Measurements from ENCODE around the gene CCDC148. TPM values are rescaled to one million over a fixed set of nuclear protein-coding genes. Genes with fewer than 3 reads are reported as not detected.

The CCDC148 gene
- total RNA-seq, 2 experiments from 2014 or later, result not detected

- CTCF ChIA-PET, result no interaction called here
- intact Hi-C loops (cut with micrococcal nuclease), result no loop called here
- Mint-ChIP-seq H3K27me3 (ENCODE audit: low read depth) (peaks cover 37% of the 10 kb centered on the region), H3K36me3 (ENCODE audit: low read depth) (no peaks in the 10 kb centered on the region), H3K27ac (no peak overlapping the region), H3K4me3 (no peak overlapping the region), H3K9me3 (no peaks in the 10 kb centered on the region), H3K4me1 (ENCODE audit: low read depth) (peaks cover 4% of the 10 kb centered on the region)
- DNase-seq, result peak; percentile 12
Measured at GRCh38 chr2:158184556-158185343, 271.8 kb downstream of the CCDC148 start.

GRCh38 chr2:158184001-158184400 is 272.6 kb downstream of the CCDC148 start:
- Mint-ChIP-seq H3K27ac (no peak overlapping the region), H3K9me3 (no peaks in the 10 kb centered on the region), H3K4me3 (no peak overlapping the region), H3K4me1 (ENCODE audit: low read depth) (no peaks in the 10 kb centered on the region), H3K36me3 (ENCODE audit: low read depth) (no peaks in the 10 kb centered on the region), H3K27me3 (ENCODE audit: low read depth) (peaks cover 34% of the 10 kb centered on the region)
- intact Hi-C loops (cut with micrococcal nuclease), result no loop called here
- no peak for DNase-seq
- CTCF ChIA-PET, result no interaction called here

- intact Hi-C loops (cut with micrococcal nuclease), result no loop called here
- no peaks in the 10 kb centered on the region for H3K36me3 Mint-ChIP-seq (ENCODE audit: low read depth)
- peaks cover 43% of the 10 kb centered on the region for H3K27me3 Mint-ChIP-seq (ENCODE audit: low read depth)
- H3K4me1 Mint-ChIP-seq (ENCODE audit: low read depth), result no peaks in the 10 kb centered on the region
- no peak for DNase-seq
- CTCF ChIA-PET, result no interaction called here
- no peak overlapping the region for H3K27ac Mint-ChIP-seq
- H3K4me3 Mint-ChIP-seq, result no peak overlapping the region
- no peaks in the 10 kb centered on the region for H3K9me3 Mint-ChIP-seq
Measured at GRCh38 chr2:158182676-158183295, 273.8 kb downstream of the CCDC148 start.

- H3K27ac Mint-ChIP-seq, result no peak overlapping the region
- no peaks in the 10 kb centered on the region for H3K9me3 Mint-ChIP-seq
- CTCF ChIA-PET, result interaction anchor here (0.6 to 2.9 kb wide), 3 partner anchors 564 to 1315 kb away, joined by 3 to 20 read pairs (median 18); no protein-coding TSS in a partner anchor
- H3K27me3 Mint-ChIP-seq (ENCODE audit: low read depth), result peaks cover 46% of the 10 kb centered on the region
- intact Hi-C loops (cut with micrococcal nuclease), result no loop called here
- H3K4me3 Mint-ChIP-seq, result no peak overlapping the region
- no peak for DNase-seq
- H3K4me1 Mint-ChIP-seq (ENCODE audit: low read depth), result no peaks in the 10 kb centered on the region
- no peaks in the 10 kb centered on the region for H3K36me3 Mint-ChIP-seq (ENCODE audit: low read depth)
Measured at GRCh38 chr2:158181171-158181570, 275.4 kb downstream of the CCDC148 start.

GRCh38 chr2:158179660-158180059 is 276.9 kb downstream of the CCDC148 start:
- no peaks in the 10 kb centered on the region for H3K4me1 Mint-ChIP-seq (ENCODE audit: low read depth)
- H3K36me3 Mint-ChIP-seq (ENCODE audit: low read depth), result no peaks in the 10 kb centered on the region
- CTCF ChIA-PET, result interaction anchor here (0.6 to 2.9 kb wide), 17 partner anchors 10 to 689 kb away, joined by 3 to 20 read pairs (median 3); no protein-coding TSS in a partner anchor
- DNase-seq, result no peak
- H3K27ac Mint-ChIP-seq, result no peak overlapping the region
- intact Hi-C loops (cut with micrococcal nuclease), result loop anchor here (1.0 kb wide), 2 partner anchors 566 to 575 kb away; no protein-coding TSS in a partner anchor
- H3K9me3 Mint-ChIP-seq, result no peaks in the 10 kb centered on the region
- no peak overlapping the region for H3K4me3 Mint-ChIP-seq
- H3K27me3 Mint-ChIP-seq (ENCODE audit: low read depth), result peaks cover 43% of the 10 kb centered on the region

- CTCF ChIA-PET, result interaction anchor here (1.2 to 2.2 kb wide), 3 partner anchors 8 to 567 kb away, joined by 3 to 4 read pairs (median 4); no protein-coding TSS in a partner anchor
- H3K9me3 Mint-ChIP-seq, result no peaks in the 10 kb centered on the region
- no peak overlapping the region for H3K4me3 Mint-ChIP-seq
- no peaks in the 10 kb centered on the region for H3K4me1 Mint-ChIP-seq (ENCODE audit: low read depth)
- intact Hi-C loops (cut with micrococcal nuclease), result loop anchor here (1.0 kb wide), 2 partner anchors 567 to 576 kb away; no protein-coding TSS in a partner anchor
- no peak overlapping the region for H3K27ac Mint-ChIP-seq
- H3K27me3 Mint-ChIP-seq (ENCODE audit: low read depth), result peaks cover 42% of the 10 kb centered on the region
- DNase-seq, result no peak
- no peaks in the 10 kb centered on the region for H3K36me3 Mint-ChIP-seq (ENCODE audit: low read depth)
Measured at GRCh38 chr2:158178646-158179045, 277.9 kb downstream of the CCDC148 start.

- peaks cover 24% of the 10 kb centered on the region for H3K27me3 Mint-ChIP-seq (ENCODE audit: low read depth)
- no peak overlapping the region for H3K27ac Mint-ChIP-seq
- H3K4me3 Mint-ChIP-seq, result no peak overlapping the region
- H3K9me3 Mint-ChIP-seq, result no peaks in the 10 kb centered on the region
- H3K4me1 Mint-ChIP-seq (ENCODE audit: low read depth), result no peaks in the 10 kb centered on the region
- no peak for DNase-seq
- CTCF ChIA-PET, result interaction anchor here (1.3 kb wide), 1 partner anchor 571 kb away, joined by 10 read pairs; no protein-coding TSS in a partner anchor
- intact Hi-C loops (cut with micrococcal nuclease), result loop anchor here (5.0 kb wide), 1 partner anchor 143 kb away; no protein-coding TSS in a partner anchor
- H3K36me3 Mint-ChIP-seq (ENCODE audit: low read depth), result no peaks in the 10 kb centered on the region
Measured at GRCh38 chr2:158174956-158175355, 281.6 kb downstream of the CCDC148 start.

GRCh38 chr2:158174495-158174894 is 282.1 kb downstream of the CCDC148 start:
- peaks cover 23% of the 10 kb centered on the region for H3K27me3 Mint-ChIP-seq (ENCODE audit: low read depth)
- CTCF ChIA-PET, result no interaction called here
- H3K36me3 Mint-ChIP-seq (ENCODE audit: low read depth), result no peaks in the 10 kb centered on the region
- intact Hi-C loops (cut with micrococcal nuclease), result loop anchor here (5.0 kb wide), 1 partner anchor 142 kb away; no protein-coding TSS in a partner anchor
- H3K27ac Mint-ChIP-seq, result no peak overlapping the region
- H3K4me3 Mint-ChIP-seq, result no peak overlapping the region
- no peaks in the 10 kb centered on the region for H3K4me1 Mint-ChIP-seq (ENCODE audit: low read depth)
- no peak for DNase-seq
- no peaks in the 10 kb centered on the region for H3K9me3 Mint-ChIP-seq

GRCh38 chr2:158172719-158173118 is 283.8 kb downstream of the CCDC148 start:
- Mint-ChIP-seq H3K4me3 (no peak overlapping the region), H3K9me3 (no peaks in the 10 kb centered on the region), H3K4me1 (ENCODE audit: low read depth) (no peaks in the 10 kb centered on the region), H3K36me3 (ENCODE audit: low read depth) (no peaks in the 10 kb centered on the region), H3K27me3 (ENCODE audit: low read depth) (peaks cover 13% of the 10 kb centered on the region), H3K27ac (no peak overlapping the region)
- intact Hi-C loops (cut with micrococcal nuclease), result loop anchor here (5.0 kb wide), 1 partner anchor 140 kb away; no protein-coding TSS in a partner anchor
- CTCF ChIA-PET, result interaction anchor here (0.9 kb wide), 1 partner anchor 18 kb away, joined by 3 read pairs; no protein-coding TSS in a partner anchor
- DNase-seq, result no peak

- Mint-ChIP-seq H3K9me3 (no peaks in the 10 kb centered on the region), H3K27ac (no peak overlapping the region), H3K4me1 (ENCODE audit: low read depth) (no peaks in the 10 kb centered on the region), H3K4me3 (no peak overlapping the region), H3K36me3 (ENCODE audit: low read depth) (no peaks in the 10 kb centered on the region), H3K27me3 (ENCODE audit: low read depth) (peaks cover 2% of the 10 kb centered on the region)
- no peak for DNase-seq
- CTCF ChIA-PET, result no interaction called here
- intact Hi-C loops (cut with micrococcal nuclease), result no loop called here
Measured at GRCh38 chr2:158154596-158154995, 302.0 kb downstream of the CCDC148 start.

GRCh38 chr2:158153270-158154015 is 303.1 kb downstream of the CCDC148 start:
- Mint-ChIP-seq H3K4me3 (no peak overlapping the region), H3K9me3 (no peaks in the 10 kb centered on the region), H3K36me3 (ENCODE audit: low read depth) (no peaks in the 10 kb centered on the region), H3K27me3 (ENCODE audit: low read depth) (peaks cover 2% of the 10 kb centered on the region), H3K27ac (no peak overlapping the region), H3K4me1 (ENCODE audit: low read depth) (no peaks in the 10 kb centered on the region)
- intact Hi-C loops (cut with micrococcal nuclease), result no loop called here
- CTCF ChIA-PET, result no interaction called here
- DNase-seq, result no peak
